HG03280 (cell line): ENCODE measurements around the gene DYRK2.
"Not testable (repeated sequence)": the region's sequence is repeated elsewhere in the genome, so short reads cannot be mapped to it uniquely, and the experiment has no call there.

Experiments
- ATAC-seq: cut with Tn5 transposase; IDR thresholded peaks from one replicate; pipeline ENCODE4 v1.9.1; 2021; ENCODE audit warnings: mild to moderate bottlenecking, moderate library complexity; ENCODE audit not compliant: unreplicated experiment

Gene DYRK2

GRCh38 chr12:67669217-67669933 is 20.8 kb downstream of the DYRK2 start:
- no peak for ATAC-seq

- no peak for ATAC-seq
These were observed 21.5 kb downstream of the DYRK2 start for GRCh38 chr12:67669934-67670631.

DNA sequence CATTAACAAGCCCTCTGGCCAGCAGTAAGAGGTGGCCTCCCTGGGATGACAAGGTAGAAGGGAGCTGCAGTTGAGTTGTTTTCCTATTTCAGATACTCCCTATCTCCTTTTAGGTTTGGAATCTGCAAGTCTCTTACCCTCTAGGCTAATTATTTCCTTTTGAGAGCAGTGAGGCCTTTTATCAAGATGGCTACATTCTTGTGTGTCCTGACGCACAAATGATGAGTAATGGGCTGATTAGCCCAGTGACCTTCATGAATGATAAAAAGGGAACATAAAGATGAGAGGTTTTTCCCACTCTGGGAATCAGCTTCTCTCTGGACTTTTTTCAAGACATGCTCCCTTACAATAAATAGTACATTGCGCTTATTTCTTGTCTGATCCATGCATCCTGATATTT is 22.9 kb downstream of the DYRK2 start:
- no peak for ATAC-seq

GRCh38 chr12:67671892-67672291 is 23.3 kb downstream of the DYRK2 start:
- no peak for ATAC-seq

GRCh38 chr12:67672507-67672906 is 24.0 kb downstream of the DYRK2 start:
- not testable (repeated sequence) for ATAC-seq

DNA sequence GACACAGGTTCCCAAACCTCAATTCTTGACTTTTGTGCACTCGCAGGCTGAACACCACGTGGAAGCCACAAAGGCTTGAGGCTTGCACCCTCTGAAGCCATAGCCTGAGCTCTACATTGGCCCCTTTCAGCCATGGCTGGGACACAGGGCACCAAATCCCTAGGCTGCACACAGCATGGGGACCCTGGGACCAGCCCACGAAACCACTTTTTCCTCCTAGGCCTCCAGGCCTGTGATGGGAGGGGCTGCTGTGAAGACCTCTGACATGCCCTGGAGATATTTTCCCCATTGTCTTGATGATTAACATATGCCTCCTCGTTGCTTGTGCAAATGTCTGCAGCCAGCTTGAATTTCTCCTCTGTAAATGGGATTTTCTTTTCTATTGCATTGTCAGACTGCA is 25.0 kb downstream of the DYRK2 start:
- ATAC-seq = not testable (repeated sequence)

- no peak for ATAC-seq
These were observed 25.9 kb downstream of the DYRK2 start for GRCh38 chr12:67674417-67674816.

GRCh38 chr12:67676624-67677023 is 28.1 kb downstream of the DYRK2 start:
- ATAC-seq = no peak

DNA sequence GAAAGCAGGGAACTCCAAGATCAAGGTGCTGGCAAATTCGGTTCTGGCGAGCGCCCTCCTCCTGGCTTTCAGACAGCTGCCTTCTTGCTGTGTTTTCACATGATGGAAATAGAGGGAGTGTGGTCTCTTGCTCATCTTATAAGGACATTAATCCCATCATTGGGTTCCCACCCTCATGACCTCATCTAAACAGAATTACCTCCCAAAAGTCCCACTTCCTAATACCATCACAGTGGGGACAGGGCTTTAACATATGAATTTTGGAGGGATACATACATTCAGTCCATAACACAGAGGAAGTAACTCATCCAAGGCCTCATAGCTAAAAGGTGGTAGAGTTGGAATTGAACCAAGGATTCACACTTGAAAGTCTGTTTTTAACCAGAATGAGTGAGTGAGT is 28.6 kb downstream of the DYRK2 start:
- ATAC-seq = no peak

DNA sequence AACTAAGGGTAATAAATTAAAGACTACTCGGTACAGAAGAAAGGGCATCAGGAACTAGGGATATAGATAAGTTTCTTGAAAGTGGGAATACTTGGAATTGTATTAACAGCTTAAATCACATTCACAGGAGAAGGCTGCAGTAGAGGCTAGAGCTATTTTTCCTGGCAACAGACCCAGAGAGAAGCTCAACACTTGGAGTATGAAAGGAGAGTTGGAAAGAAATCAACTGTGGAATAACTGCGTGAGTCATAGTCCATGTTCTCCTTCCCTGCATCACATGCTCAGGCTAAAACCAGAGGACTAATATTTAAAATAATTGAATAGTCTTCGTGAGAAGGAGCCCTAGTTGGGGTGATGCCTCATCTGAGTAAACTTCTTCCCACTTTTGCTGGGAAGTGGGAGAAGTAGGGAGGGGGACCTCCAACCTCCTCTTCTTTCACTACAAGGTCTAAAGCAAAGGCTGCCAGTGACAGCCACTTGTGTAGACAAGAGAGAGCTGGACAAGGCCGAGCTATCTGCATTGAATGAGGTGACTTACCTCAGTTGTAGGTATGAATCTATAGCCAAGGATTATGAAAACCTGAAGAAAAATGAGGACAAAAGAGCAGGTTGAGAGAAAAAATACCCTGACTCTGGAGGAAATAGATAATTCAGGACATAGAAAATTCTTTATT is 32.7 kb downstream of the DYRK2 start:
- no peak for ATAC-seq

DNA sequence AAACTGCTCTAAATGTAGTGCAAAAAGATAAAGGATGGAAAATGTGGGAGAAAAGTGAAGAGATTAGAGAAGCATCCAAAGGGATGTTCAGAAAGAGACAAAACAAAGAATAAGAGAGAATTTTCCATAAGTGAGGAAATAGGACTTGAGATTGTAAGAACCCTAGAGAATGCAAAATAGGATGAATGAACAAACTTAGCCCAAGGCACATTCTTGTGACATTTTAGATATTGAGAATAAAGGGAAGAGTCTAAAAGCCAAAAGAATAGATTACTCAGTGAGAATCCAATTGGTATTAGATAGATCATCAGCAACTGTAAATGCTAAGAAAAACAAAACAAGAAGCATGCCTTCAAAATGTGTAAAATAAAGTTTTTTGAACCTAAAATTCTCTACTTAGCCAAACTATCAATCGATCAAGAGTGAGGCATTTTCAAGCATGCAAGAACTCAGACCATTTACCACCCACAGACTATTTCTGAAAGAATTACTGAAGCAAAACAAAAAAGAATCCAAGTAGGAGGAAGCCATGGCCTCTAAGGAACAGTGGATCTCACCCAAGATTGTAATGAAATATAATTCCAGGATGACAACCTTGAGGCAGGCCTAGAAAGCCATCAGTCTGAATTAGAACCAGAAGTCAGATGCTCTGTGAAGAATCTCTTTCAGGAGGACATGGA is 33.5 kb downstream of the DYRK2 start:
- ATAC-seq = no peak

GRCh38 chr12:67689385-67689784 is 40.8 kb downstream of the DYRK2 start:
- no peak for ATAC-seq

DNA sequence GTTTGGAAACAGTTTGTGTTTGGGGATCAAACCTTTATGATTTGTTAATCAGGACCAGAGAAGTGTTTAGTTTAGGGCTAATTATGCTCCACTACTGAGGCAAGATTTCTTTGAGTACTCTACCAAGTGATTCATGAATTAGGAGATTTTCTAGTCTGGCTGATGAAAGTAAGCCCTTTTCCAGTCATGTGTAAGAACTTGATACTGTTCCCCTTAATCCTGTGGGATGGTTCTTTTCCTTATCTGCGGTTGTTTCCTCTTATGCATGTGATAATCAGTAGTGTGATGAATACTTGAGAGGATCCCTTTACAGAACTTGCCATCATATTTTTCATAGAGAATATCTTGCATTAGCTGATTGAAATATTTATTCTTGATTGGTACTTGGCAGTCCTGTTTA is 42.1 kb downstream of the DYRK2 start:
- ATAC-seq = no peak

GRCh38 chr12:67691220-67691619 is 42.7 kb downstream of the DYRK2 start:
- ATAC-seq = no peak

DNA sequence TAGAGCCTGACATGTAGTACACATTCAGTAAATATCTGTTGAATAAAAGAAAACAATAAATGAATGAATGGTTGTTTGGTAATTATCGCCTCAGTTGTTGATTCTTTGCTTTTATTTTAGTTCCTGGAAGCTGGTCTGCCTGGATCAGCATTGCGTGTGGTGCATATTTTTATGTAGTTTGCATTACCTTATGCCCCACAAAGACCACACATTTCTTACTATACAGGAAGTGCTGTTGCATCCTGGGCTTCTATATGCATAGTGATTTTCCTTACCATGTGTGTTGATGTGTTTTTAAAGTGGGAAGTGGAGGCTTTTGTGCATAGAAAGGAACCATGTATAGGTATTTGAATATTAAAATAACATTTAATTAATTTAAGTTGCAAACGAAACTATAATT is 43.6 kb downstream of the DYRK2 start:
- ATAC-seq = no peak

DNA sequence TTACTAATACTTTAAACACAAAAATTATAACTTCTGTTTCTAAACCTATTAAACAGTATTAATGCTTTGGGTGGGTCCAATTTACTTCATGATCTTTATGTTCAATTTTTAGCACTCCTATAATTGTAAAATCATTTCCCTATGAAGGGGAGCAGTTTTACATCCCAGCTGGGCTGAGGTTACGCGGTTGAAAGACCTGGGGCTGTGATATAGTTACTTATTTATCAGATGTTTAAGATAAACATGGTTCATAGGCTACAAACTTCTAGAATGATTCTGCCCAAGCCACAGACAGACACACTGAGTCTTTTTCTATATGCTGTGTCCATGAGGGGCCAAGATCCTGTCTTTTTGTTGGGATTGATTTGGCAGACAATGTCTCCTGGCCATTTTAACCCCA is 44.4 kb downstream of the DYRK2 start:
- no peak for ATAC-seq

DNA sequence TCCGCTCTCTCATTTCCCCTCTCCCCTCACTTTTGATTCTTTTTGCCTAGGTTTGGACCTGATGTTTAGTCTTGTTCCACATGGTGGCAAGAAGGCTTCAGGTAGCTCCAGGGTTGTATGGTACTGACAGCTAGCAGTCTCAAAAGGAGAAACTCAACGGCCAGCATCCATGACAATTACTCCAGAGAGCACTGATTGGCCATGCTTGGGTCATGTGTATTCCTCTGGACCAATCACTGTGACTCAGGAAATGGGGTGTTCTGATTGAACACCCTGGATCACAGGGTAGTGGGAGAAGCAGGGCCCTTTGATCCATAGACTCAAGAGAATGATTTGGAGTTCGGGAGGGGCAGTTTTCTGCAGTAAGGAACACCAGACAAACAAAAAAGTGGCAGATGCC is 45.3 kb downstream of the DYRK2 start:
- no peak for ATAC-seq

GRCh38 chr12:67694306-67694900 is 45.9 kb downstream of the DYRK2 start:
- ATAC-seq = no peak

DNA sequence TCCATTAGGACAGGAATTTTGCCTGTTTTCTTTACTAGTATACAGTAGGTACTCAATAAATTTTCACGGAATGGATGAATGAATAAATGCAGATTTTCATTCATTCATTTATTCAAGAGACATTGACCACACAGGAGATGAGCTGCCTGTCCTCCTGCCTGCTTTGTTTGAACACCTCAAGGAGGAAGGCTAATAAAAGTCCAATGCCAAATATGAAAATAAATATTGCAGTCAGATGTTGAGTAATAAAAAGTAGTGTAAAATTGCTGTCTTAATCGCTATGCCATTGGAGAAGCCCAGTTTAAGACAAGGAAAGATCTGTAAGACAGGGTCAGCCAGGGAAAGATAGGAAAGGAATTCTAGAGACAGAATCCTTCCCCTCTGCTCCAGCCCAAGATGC is 47.4 kb downstream of the DYRK2 start:
- no peak for ATAC-seq

GRCh38 chr12:67697443-67697842 is 48.9 kb downstream of the DYRK2 start:
- no peak for ATAC-seq

DNA sequence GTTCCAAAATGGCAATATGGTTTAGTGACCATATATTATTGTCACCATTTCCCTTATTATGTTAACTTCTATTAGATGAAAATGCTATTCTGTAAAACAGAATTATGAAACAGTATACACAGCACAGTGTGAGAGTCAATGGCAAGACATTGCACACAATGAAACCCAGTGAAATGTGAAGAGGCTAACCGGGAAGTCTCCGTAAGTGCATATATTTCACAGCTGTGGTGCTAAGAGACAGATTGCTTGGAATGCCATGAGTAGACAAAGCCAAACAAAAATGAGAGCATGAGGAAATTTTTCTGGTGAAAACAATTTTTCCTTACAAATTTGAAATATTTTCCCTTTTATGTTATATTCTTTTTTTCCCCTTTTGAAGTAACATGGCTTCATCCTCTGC is 49.4 kb downstream of the DYRK2 start:
- no peak for ATAC-seq
